Occipital lobe (tissue), 2 donors: ENCODE measurements around the gene OPALIN. TPM values are rescaled to one million over a fixed set of nuclear protein-coding genes. Genes with fewer than 3 reads are reported as not detected.
A peak's percentile ranks its signal among the peaks of the same experiment; 100 is the strongest.

Experiments used
- DNase-seq: peaks from one replicate; lab custom pipeline; 2025; lab: John Stamatoyannopoulos, UW
- total RNA-seq: library from RNA; depleted of rRNA; stranded (reverse); fragments of >200 nt; gene quantifications from one replicate; pipeline ENCODE4 v1.2.3, GENCODE V29; 2014

Gene OPALIN, protein sequence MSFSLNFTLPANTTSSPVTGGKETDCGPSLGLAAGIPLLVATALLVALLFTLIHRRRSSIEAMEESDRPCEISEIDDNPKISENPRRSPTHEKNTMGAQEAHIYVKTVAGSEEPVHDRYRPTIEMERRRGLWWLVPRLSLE
- total RNA-seq, result not detected

DNA sequence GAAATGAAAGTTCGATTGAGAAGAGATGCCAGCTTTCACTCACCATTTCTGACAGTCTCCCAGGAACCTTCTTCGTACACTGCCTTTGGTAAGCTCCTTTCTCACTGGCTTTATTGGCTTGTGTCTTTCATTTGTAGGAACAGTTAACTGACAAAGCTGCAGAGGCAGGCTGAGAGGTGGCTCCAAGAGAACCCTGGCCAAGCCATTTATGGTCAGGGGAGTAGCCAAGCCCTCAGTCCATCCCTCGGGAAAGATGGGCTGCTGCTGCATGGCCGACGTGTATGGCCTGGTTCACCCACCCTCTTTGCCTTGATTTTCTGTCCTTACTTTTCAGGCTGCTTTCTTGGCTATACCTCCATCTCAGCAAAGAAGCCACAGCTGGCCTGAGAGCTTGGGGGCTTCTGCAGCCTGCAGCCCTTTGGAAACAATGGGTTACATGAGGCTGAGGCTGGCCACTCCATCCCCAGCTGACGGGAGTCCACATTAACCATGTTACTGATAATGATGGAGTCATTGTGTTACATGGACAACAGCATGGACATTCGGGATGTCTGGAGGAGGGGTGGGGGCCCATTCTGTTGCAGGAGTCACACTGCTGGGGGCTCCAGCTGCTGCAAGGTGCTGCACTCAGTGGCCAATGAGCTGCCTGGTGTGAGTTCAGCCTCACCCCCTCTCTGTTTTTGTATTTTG lies at the start of gene OPALIN:
Gene OPALIN, minus strand, starts transcription at position 152 of the 690 bp plus-strand sequence. Its CDS starts 106 bp downstream, at position 46.
- peak; percentile 25 for DNase-seq

- DNase-seq, result no peak
Observed at GRCh38 chr10:96408201-96408600, 49.4 kb upstream of the OPALIN start.

DNA sequence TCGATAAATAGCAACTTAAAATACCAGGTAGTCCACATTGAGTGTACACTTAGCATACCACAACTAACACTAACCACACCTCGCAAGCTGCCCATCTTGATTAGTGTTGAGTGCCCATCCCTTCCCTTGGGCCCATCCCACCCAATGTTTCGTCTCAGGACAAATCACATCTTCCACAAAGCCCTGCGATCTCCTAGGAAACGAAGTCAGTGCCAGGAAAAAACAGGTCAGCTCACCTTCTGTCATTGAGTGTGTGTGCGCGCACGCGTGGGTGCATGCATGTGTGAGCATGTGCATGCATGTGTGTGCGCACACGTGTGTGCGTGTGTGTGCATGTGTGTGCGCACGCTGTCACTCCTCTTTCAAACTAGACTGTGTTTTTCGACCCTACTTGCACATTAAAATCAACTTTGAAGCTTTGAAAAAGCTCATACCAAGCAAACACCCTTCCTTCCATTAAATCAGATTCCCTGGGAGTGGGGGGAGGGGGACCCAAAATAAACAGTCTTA lies 48.8 kb upstream of the OPALIN start:
- DNase-seq, result no peak

DNA sequence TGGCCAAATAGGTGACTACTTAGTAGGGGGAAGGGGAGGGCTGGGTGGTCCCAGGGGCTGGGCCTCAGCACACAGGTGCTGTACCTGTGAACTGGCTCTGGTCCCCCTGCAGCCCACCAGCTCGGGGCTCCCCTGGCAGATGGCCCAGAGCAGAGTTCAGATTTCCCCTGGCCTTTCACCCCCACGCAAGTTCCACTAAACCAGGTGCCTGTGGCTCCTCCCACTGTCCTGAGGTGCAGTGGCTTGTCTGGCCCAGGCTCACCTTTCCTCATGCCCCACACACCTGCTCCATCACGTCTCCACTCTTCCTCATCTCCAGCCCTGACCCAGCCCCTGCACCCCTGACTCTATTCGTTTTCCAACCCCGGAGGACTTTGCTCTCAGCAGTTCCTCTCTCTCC lies 47.3 kb upstream of the OPALIN start:
- no peak for DNase-seq

- DNase-seq, result no peak
Observed at GRCh38 chr10:96402417-96403305, 43.9 kb upstream of the OPALIN start.

DNA sequence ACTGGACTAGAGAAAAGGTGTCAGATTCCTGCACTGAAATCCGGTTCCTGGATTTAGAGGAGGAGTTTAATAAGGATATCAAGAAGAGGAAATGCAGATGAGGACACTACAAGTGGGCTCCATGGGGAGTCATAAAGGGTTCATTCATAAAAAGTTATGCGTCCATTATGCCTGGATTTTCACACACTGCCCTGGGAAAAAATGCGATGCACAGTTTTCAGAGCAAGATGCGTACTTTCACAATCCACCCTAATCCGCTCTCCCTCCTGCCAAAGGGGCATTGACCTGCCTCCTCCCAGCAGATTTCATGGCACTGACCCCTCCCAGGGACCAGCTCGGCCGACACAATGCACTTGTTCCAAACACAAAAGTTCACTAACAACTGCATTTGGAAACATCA lies 42.2 kb upstream of the OPALIN start:
- peak; percentile 14 for DNase-seq

GRCh38 chr10:96400465-96400864 lies 41.7 kb upstream of the OPALIN start:
- peak; percentile 55 for DNase-seq

DNA sequence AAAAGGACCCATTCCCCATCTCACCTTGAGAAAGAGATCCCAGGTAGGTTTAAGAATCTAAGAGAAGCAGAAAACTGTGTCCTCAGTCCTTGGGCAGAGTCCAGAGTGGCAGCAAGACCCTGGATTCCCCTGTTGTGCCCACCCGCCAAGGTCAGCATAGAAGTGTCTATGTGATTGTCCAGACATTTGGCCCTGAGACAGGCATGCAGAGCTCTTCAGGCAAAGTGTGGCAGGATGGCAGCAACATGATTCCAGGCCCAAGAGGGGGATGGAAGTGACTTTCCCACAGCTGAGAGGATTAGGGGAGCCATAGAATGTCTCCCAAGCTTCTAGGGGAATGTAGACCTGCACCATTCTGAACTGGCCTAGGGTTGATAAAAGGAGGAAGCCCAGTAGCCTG lies 39.1 kb upstream of the OPALIN start:
- no peak for DNase-seq

- DNase-seq, result peak; percentile 13
Observed at GRCh38 chr10:96395931-96396877, 37.4 kb upstream of the OPALIN start.

DNA sequence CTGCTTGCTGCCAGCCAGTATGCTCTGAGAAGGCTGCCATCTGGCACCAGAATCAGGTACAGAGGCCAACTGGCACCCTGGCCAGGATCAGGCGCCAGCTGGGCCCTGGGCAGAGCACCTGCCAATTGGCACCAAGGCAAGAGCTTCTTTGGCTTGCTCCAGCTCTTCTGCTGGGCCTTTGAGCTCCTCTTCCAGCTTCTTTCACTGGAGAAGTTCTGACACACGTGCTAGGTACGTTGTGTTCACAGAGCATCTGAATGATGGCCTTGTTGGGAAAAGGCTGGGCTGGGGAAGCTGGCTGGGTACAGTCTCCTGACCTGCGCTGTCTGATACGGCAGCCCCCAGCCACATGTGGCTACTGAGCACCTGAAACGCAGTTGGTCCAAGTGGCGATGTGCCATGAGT lies 31.7 kb upstream of the OPALIN start:
- DNase-seq, result peak; percentile 81

- DNase-seq, result no peak
Observed at GRCh38 chr10:96389785-96390184, 31.0 kb upstream of the OPALIN start.

- no peak for DNase-seq
Observed at GRCh38 chr10:96387601-96388000, 28.8 kb upstream of the OPALIN start.

DNA sequence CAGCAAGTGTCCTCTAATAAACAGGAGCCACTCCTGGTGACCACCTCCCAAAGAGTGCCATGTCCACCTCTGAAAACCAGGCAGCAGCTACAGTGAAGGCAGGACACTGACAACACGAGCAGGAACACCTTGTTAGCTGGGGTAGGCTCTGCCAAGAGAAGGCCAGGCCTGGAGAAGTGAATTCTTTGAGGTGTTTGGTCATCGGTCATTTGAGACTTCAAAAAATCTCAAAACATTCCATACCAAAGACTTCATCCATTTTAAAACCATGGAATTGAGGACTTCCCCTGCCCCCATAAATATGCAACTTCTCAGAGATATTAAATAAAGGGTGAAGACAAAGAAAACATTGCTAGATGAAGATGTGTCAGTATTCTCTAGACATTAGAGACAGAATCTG lies 28.4 kb upstream of the OPALIN start:
- no peak for DNase-seq

DNA sequence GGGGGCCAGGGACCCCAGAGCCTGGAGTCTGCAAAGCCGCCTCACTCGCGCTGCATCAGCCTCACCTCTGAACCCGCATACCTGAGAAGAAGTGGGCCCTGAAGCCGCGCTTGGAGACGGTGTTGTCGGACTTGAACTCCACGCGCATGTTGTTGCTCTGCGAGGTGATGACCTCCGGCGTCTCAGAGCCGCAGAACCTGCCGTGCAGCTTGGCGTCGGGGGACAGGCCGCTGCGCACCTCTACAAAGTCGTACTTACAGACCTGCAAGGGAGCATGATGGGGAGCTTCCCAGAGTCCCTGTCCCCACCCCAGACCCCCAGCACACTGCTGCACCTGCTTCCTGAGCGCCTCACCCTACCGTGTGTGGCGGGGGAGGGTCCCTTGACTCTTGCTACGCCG lies 25.7 kb upstream of the OPALIN start:
- no peak for DNase-seq

- no peak for DNase-seq
Observed at GRCh38 chr10:96380821-96381220, 22.0 kb upstream of the OPALIN start.

DNA sequence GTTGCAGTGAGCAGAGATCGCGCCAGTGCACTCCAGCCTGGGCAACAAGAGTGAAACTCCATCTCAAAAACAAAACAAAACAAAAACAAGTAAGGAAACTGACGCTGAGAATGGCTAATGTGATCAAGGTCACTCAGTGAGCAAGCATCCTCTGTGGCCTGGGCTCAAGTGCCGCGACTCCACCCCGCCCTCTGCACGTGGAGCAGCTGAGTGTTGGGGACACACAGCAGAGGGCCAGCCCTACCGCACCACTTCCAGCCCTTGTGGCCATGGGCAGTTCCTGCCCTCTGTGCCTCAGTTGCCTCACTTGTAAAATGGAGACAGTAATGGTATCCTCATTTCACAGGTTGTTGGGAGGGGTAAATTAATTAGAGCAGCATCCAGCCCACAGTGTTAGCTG lies 21.0 kb upstream of the OPALIN start:
- no peak for DNase-seq

- no peak for DNase-seq
Observed at GRCh38 chr10:96378741-96379140, 19.9 kb upstream of the OPALIN start.

DNA sequence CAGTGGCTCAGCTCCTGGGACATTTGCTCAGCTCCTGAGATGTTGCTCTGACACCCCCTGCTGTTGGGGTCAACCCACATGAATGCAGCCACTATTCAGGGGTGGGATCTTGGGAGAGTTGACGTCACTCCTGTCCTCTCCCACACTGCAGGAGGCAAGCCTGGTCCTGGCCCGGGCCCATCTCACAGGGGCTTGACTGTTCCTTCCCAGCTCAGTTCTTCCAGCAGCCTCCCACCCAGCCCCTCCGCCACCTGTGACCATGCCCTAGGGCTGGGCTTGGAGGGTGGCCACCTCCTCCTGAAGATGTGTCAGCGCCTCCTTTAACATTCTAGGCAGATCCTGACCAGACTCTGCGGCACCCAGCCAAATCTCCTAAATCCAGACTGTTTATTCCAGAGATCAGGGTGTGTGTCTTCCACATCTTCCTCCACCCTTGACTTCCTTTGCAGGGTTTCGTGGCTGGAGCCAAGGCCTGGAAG lies 19.1 kb upstream of the OPALIN start:
- no peak for DNase-seq

DNA sequence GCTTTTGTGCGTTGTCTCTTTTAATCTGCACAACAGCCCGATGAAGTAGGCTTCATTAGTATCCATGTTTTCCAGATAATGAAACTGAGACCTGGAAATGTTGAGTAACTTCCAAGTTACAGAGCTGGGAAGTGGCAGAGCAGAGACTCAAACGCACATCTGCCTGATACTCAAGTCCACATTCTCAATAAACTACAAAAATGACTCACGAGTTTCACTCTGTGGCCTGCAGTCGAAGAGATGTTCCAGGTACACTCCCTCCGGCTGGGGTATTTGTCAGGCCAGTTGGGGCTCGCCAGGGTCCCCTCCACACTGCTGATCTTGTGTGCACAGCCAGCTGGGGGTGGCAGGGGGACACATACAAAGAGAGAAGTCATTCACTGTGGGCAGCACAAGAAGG lies 17.7 kb upstream of the OPALIN start:
- DNase-seq, result no peak

DNA sequence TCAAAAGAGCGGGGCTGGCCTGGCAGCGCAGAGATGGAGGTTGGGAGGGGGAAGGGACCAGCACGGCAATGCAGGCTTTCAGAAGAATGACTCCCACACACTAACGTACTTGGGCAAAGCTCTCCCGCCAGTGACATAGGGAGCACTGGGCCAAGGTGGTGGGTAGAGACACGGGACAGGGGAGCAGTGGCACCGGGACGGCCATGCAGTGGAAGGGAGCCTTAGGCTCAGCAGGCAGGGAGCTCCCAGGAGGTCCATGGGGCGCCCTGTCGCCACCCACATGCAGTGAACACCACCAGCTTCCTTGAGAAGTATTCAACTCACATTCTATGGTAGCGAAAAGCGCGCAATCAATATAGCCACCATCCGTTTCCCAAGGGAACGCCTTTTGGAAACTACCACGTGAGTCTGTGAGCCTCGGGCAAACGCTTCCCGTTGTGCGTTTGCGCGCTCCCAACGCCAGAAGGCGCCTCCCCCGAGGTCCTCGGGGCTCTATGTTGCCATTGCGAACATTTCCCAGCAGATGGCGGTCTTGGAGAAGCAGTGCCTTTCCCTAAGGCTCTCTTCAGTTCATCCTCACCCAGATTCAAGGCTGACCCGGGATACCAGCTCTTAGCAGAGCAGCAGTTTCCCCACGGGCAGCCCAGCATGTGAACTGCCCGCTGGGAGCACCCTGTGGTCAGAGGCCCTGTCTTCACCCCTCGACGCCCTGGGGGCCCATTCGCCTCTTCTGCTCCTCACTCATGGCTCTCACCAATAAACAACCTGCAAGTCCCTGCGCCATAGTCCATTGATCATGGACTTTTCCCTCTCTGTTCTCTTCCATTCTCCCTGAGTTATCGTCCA lies 16.4 kb upstream of the OPALIN start:
- peak; percentile 90 for DNase-seq
